Prostate gland (tissue), 2 donors: Measurements from ENCODE around the gene EFNA4. TPM values are rescaled to one million over a fixed set of nuclear protein-coding genes. Genes with fewer than 3 reads are reported as not detected.

Experiments
- DNase-seq: peaks from one replicate; pipeline ENCODE4 v3.0.0-alpha.2; 2019; ENCODE audit warnings: low spot score
- H3K27ac ChIP-seq, 2 donors: fragments of 200-600 bp; sonication (generic); 2 replicates each; pipeline ENCODE4 v1.5.1; 2017 to 2019
- H3K27me3 ChIP-seq: fragments of 200-600 bp; sonication (generic); replicated peaks from 2 replicates; pipeline ENCODE4 v1.5.1; 2019; ENCODE audit not compliant: insufficient read depth
- H3K36me3 ChIP-seq, 2 donors: fragments of 200-600 bp; sonication (generic); 1 replicate in 1 of 2; 2 replicates in 1 of 2; pipeline versions ENCODE4 v1.5.1 to v1.8.1; 2017 to 2019
- H3K4me1 ChIP-seq: fragments of 200-600 bp; sonication (generic); replicated peaks from 2 replicates; pipeline ENCODE4 v1.5.1; 2019
- H3K4me3 ChIP-seq, 2 donors: fragments of 200-600 bp; sonication (generic); 2 replicates each; pipeline ENCODE4 v1.5.1; 2017 to 2019
- H3K9me3 ChIP-seq: fragments of 200-600 bp; sonication (generic); 2 replicates; pipeline ENCODE4 v1.5.1; 2017
- POLR2A ChIP-seq: fragments of 450-650 bp; IDR thresholded peaks from one replicate; pipeline ENCODE4 v1.6.1; 2016; ENCODE audit warnings: antibody characterized with exemption, mild to moderate bottlenecking
- POLR2AphosphoS5 ChIP-seq: sonication (generic); formaldehyde crosslinking; IDR thresholded peaks from one replicate; pipeline ENCODE4 v1.6.1; 2017; ENCODE audit warnings: antibody characterized with exemption
- WGBS: methylation state at CpG from one replicate; pipeline ENCODE4 v1.1.5; 2018; 5-methylcytosine and 5-hydroxymethylcytosine counted together
- intact Hi-C: fragments of 100-400 bp; cut with DNase I; formaldehyde crosslinking; loops from one replicate; pipeline ENCODE4 v1.14.2; 2022
- total RNA-seq, 2 donors: library from RNA; depleted of rRNA; stranded (reverse); fragments of >200 nt; gene quantifications; one replicate each; pipeline ENCODE4 v1.1.0, GENCODE V29; 2016
- TF ChIP-seq, protein P1 (sequence below), 4 experiments: fragments of 200-600 bp in 2 of 4; fragments of 450-650 bp in 2 of 4; sonication (generic) in 2 of 4; IDR thresholded peaks; 1 replicate in 3 of 4; 2 replicates in 1 of 4; pipeline ENCODE4 v1.5.1; 2016 to 2019; ENCODE audit warnings: antibody characterized with exemption in 4 of 4, mild to moderate bottlenecking in 2 of 4, moderate library complexity in 2 of 4

EFNA4 gene
- total RNA-seq, 2 donors from 2014 or later = 10.3 to 23.4 TPM

DNA sequence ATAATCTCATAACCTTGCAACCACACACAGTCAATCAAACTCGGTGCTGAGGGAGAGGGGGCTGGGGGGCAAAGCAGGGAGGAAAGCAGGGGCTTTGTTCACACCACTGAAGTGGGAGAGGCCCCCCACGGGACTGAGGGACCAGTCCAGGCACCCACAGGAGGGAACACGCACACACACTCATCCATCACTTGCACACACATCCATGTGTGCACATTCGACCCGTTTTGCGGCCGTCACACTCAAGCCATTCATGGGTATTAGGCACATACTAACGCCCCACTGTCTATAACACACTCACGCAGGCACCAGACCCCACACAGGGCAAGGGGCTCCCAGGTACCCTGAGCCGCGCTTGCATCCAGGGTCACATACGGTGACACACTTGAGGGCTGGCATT lies 29.1 kb downstream of the EFNA4 start:
- no peaks in the 10 kb centered on the region for H3K9me3 ChIP-seq
- TF ChIP-seq POLR2AphosphoS5 (no peak), POLR2A (no peak)
- TF ChIP-seq, protein P1, sequence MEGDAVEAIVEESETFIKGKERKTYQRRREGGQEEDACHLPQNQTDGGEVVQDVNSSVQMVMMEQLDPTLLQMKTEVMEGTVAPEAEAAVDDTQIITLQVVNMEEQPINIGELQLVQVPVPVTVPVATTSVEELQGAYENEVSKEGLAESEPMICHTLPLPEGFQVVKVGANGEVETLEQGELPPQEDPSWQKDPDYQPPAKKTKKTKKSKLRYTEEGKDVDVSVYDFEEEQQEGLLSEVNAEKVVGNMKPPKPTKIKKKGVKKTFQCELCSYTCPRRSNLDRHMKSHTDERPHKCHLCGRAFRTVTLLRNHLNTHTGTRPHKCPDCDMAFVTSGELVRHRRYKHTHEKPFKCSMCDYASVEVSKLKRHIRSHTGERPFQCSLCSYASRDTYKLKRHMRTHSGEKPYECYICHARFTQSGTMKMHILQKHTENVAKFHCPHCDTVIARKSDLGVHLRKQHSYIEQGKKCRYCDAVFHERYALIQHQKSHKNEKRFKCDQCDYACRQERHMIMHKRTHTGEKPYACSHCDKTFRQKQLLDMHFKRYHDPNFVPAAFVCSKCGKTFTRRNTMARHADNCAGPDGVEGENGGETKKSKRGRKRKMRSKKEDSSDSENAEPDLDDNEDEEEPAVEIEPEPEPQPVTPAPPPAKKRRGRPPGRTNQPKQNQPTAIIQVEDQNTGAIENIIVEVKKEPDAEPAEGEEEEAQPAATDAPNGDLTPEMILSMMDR (IDR thresholded peaks at IDR 0.05) = no peak
- no peaks in the 10 kb centered on the region for H3K36me3 ChIP-seq
- no peak for DNase-seq
- WGBS = 85% methylated on average over 12 of the region's 12 CpGs
- H3K4me1 ChIP-seq = peaks cover 5% of the 10 kb centered on the region
- H3K27ac ChIP-seq = no peak overlapping the region
- no peak overlapping the region for H3K4me3 ChIP-seq
- intact Hi-C loops = loop anchor here (2.0 kb wide), 1 partner anchor 34 kb away; the partner anchor contains the start of gene EFNA1
- H3K27me3 ChIP-seq = no peaks in the 10 kb centered on the region

DNA sequence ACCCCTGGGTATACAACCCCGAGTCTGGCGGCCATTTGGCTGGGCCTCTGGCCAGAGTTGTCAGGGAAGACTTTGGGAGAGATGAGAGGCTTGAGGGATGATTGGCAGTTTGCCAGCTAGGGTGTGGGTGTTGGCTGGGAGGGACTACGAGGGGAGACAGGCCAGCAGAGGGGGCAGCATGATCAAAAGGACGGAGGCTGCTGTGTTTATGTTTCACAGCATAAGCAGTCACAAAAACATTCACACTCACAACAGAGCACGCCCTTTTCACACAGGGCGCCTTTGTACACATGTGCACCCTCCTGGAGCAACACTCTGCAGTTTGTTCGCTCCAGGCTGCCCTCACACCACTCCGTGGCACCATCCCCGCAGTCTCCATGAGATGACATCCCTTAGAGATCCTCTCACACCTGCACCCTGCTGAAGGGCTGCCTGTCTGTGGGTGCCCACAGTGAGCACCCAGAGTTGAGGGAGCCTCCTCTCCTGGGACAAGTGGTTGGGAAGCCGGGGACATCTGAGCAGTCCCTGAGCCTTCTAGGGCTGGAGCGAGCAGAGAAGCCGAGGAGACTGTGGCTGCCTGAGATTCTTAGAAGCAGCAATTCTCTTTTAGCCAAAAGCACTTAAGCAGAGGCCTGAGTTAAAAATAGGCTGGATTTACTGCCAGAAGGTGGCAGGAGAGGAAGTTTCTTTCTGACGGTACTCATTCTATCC lies 30.5 kb downstream of the EFNA4 start:
- intact Hi-C loops = loop anchor here (2.0 kb wide), 2 partner anchors 33 to 73 kb away; partner anchors contain the start of gene EFNA1
- Histone ChIP-seq H3K27me3 (no peaks in the 10 kb centered on the region), H3K4me1 (peaks cover 5% of the 10 kb centered on the region), H3K4me3 (no peak overlapping the region), H3K9me3 (no peaks in the 10 kb centered on the region), H3K27ac (peak overlapping the region; percentile 26 to 46), H3K36me3 (no peaks in the 10 kb centered on the region)
- TF ChIP-seq POLR2A (no peak), POLR2AphosphoS5 (peak; percentile 55)
- TF ChIP-seq, protein P1 (IDR thresholded peaks at IDR 0.05) = peak in 3 of 4 experiments; percentile 54 to 79 (median 70)
- DNase-seq = no peak
- WGBS = 12% methylated on average over 13 of the region's 13 CpGs

- 57% methylated on average over 2 of the region's 2 CpGs for WGBS
- Histone ChIP-seq H3K9me3 (no peaks in the 10 kb centered on the region), H3K27me3 (no peaks in the 10 kb centered on the region), H3K4me3 (no peak overlapping the region), H3K27ac (peak overlapping the region in 1 of 2 donors; percentile 26), H3K4me1 (peaks cover 5% of the 10 kb centered on the region), H3K36me3 (no peaks in the 10 kb centered on the region)
- intact Hi-C loops = loop anchor here (2.0 kb wide), 1 partner anchor 72 kb away; no protein-coding TSS in a partner anchor
- DNase-seq = no peak
- TF ChIP-seq POLR2A = no peak
- TF ChIP-seq, protein P1 (IDR thresholded peaks at IDR 0.05) = no peak
- no peak for TF ChIP-seq POLR2AphosphoS5
These were observed 31.0 kb downstream of the EFNA4 start for GRCh38 chr1:155094622-155094948.

DNA sequence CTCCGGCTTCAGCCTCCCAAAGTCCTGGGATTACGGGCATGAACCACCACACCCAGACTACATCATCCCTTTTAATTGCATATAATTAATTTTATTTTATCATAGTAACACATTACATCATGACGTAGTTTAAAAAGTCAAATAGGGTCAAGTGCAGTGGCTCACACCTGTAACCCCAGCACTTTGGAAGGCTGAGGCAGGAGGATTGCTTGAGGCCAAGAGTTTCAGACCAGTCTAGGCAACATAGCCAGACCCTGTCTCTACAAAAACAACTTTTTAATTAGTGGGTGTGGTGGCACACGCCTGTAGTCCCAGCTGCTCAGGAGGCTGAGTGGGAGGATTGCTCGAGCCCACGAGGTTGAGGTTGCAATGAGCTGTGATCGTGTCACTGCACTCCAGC lies 35.8 kb downstream of the EFNA4 start:
- H3K9me3 ChIP-seq = no peaks in the 10 kb centered on the region
- no peak for DNase-seq
- no peaks in the 10 kb centered on the region for H3K27me3 ChIP-seq
- TF ChIP-seq POLR2A (no peak), POLR2AphosphoS5 (no peak)
- TF ChIP-seq, protein P1 (IDR thresholded peaks at IDR 0.05) = no peak
- intact Hi-C loops = no loop called here
- H3K36me3 ChIP-seq = no peaks in the 10 kb centered on the region
- no peak overlapping the region for H3K4me3 ChIP-seq
- H3K4me1 ChIP-seq = no peaks in the 10 kb centered on the region
- no peak overlapping the region for H3K27ac ChIP-seq
- 83% methylated on average over 7 of the region's 7 CpGs for WGBS

DNA sequence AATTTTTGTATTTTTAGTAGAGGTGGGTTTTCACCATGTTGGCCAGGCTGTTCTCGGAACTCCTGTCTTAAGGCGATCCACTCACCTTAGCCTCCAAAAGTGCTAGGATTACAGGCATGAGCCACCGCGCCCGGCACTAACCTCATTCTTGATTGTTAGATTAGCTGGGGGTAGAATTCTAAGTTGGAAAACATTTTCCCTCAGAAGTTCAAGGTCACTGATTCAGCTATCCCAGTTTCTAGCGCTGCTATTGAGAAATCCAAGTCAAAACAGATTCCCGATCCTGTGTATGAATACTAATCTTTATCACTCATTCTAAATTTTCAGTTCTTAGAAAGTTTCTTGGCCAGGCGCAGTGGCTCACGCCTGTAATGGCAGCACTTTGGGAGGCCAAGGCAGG lies 39.8 kb downstream of the EFNA4 start:
- Histone ChIP-seq H3K4me1 (no peaks in the 10 kb centered on the region), H3K9me3 (no peaks in the 10 kb centered on the region), H3K4me3 (no peak overlapping the region), H3K27me3 (no peaks in the 10 kb centered on the region), H3K36me3 (no peaks in the 10 kb centered on the region), H3K27ac (no peak overlapping the region)
- intact Hi-C loops = no loop called here
- 73% methylated on average over 9 of the region's 9 CpGs for WGBS
- TF ChIP-seq, protein P1 (IDR thresholded peaks at IDR 0.05) = no peak
- TF ChIP-seq POLR2AphosphoS5 = no peak
- TF ChIP-seq POLR2A = no peak
- no peak for DNase-seq
